Measurements from ENCODE around the gene TRAF3IP3.

- no peak for TF ChIP-seq CTCF (conservative IDR thresholded peaks at IDR 0.05)
- TF ChIP-seq EZH2 (IDR thresholded peaks at IDR 0.05; ENCODE audit: low read depth), result no peak
These were observed 6.1 kb upstream of the TRAF3IP3 start for GRCh38 chr1:209749670-209750323.
